HepG2 (cell line): ENCODE data around the gene KCNA3. TPM values are rescaled to one million over a fixed set of nuclear protein-coding genes. Genes with fewer than 3 reads are reported as not detected.

Experiments used
- ATAC-seq: fragments of 200-7000 bp; cut with Tn5 transposase; 3 replicates; pipeline ENCODE4 v1.9.1; 2020; ENCODE audit warnings: mild to moderate bottlenecking, moderate library complexity
- BruUV-seq: library from RNA; stranded (reverse); fragments of 400-500 nt; replicated peaks from 2 replicates; lab custom pipeline; 2021; lab: Mats Ljungman, UMichigan
- CTCF ChIA-PET: fragments of 300-600 bp; formaldehyde crosslinking; extraction: SDS; loops from one replicate; lab custom pipeline; 2021; ENCODE audit warnings: low total read pairs, inconsistent platforms, low intra/inter-chr PET ratio; lab: Yijun Ruan, JAX
- POLR2A ChIA-PET: fragments of 350-600 bp; sonication (Branson Sonifier 250); formaldehyde crosslinking; loops from one replicate; lab custom pipeline; 2020; ENCODE audit warnings: antibody characterized with exemption, inconsistent platforms; lab: Yijun Ruan, JAX
- DNase-seq: peaks from one replicate; pipeline ENCODE4 v3.0.0-alpha.2; 2015; ENCODE audit warnings: low spot score
- FAIRE-seq: peaks from 3 replicates; lab custom pipeline; 2011; peaks lifted over from hg19 to GRCh38; lab: Jason Lieb, UNC
- H2AFZ ChIP-seq: one replicate; pipeline ENCODE4 v1.6.1; 2011; ENCODE audit warnings: low read length, inconsistent platforms
- H3K27ac ChIP-seq: fragments of 300-600 bp; 3 replicates; pipeline ENCODE4 v1.8.0; 2011; ENCODE audit warnings: mixed run types, mild to moderate bottlenecking, mixed read lengths, low read length, inconsistent platforms; ENCODE audit not compliant: insufficient read depth; ENCODE audit errors: extremely low read length
- H3K27me3 ChIP-seq, 2 experiments: fragments of 200-600 bp in 1 of 2; 2 replicates in 1 of 2; 3 replicates in 1 of 2; pipeline versions ENCODE4 v1.6.0 to v1.8.0; 2011; ENCODE audit warnings: low read length in 2 of 2, mild to moderate bottlenecking in 2 of 2, moderate library complexity in 2 of 2, inconsistent platforms in 1 of 2; ENCODE audit not compliant: insufficient read depth in 2 of 2, control insufficient read depth in 1 of 2
- H3K36me3 ChIP-seq, 2 experiments: fragments of 200-600 bp in 1 of 2; replicated peaks in 1 of 2; 2 replicates in 1 of 2; 3 replicates in 1 of 2; pipeline versions ENCODE4 v1.5.1 to v1.8.0; 2011; ENCODE audit warnings: low read length in 2 of 2, inconsistent platforms in 1 of 2; ENCODE audit not compliant: insufficient read depth in 2 of 2, control insufficient read depth in 1 of 2
- H3K4me1 ChIP-seq: 2 replicates; pipeline ENCODE4 v1.5.1; 2012; ENCODE audit warnings: low read length, inconsistent platforms; ENCODE audit not compliant: insufficient read depth
- H3K4me2 ChIP-seq: 2 replicates; pipeline ENCODE4 v1.6.0; 2011; ENCODE audit warnings: low read depth, low read length, inconsistent platforms
- H3K4me3 ChIP-seq, 3 experiments: fragments of 200-600 bp in 1 of 3; sonication (generic), shearing (Covaris generic) in 1 of 3; replicated peaks in 1 of 3; 2 replicates each; pipeline ENCODE4 v1.5.1; 2011 to 2016; ENCODE audit warnings: low read length in 3 of 3, inconsistent platforms in 2 of 3, low read depth in 2 of 3, mild to moderate bottlenecking in 2 of 3, control low read depth in 1 of 3, mixed read lengths in 1 of 3; ENCODE audit not compliant: insufficient read depth in 1 of 3
- H3K79me2 ChIP-seq: one replicate; pipeline ENCODE4 v1.6.1; 2011; ENCODE audit warnings: low read length, inconsistent platforms; ENCODE audit not compliant: insufficient read depth
- H3K9ac ChIP-seq: 2 replicates; pipeline ENCODE4 v1.6.0; 2011; ENCODE audit warnings: mild to moderate bottlenecking, low read depth, low read length, inconsistent platforms; ENCODE audit not compliant: insufficient read depth
- H3K9me3 ChIP-seq: 2 replicates; pipeline ENCODE4 v1.5.1; 2012; ENCODE audit warnings: mild to moderate bottlenecking, low read length
- H4K20me1 ChIP-seq: 2 replicates; pipeline ENCODE4 v1.6.0; 2011; ENCODE audit warnings: inconsistent platforms, mild to moderate bottlenecking, low read length, moderate library complexity; ENCODE audit not compliant: insufficient read depth
- BORCS8-MEF2B ChIP-seq: sonication (generic); formaldehyde crosslinking; IDR thresholded peaks from 2 replicates; pipeline ENCODE4 v1.8.0; 2022; ENCODE audit warnings: mild to moderate bottlenecking, missing genetic modification reagents
- MYC ChIP-seq: sonication (generic); formaldehyde crosslinking; IDR thresholded peaks from 2 replicates; pipeline ENCODE4 v1.9.0; 2021; ENCODE audit warnings: missing genetic modification reagents, borderline replicate concordance
- TCF12 ChIP-seq, 2 experiments: fragments of 450-650 bp in 1 of 2; sonication (generic) in 1 of 2; formaldehyde crosslinking in 1 of 2; IDR thresholded peaks; 2 replicates each; pipeline versions ENCODE4 v1.6.1 to v1.8.0; 2017 to 2022; ENCODE audit warnings: antibody characterized with exemption in 1 of 2, mild to moderate bottlenecking in 1 of 2, missing genetic modification reagents in 1 of 2, moderate library complexity in 1 of 2
- ZNF878 ChIP-seq: sonication (generic); formaldehyde crosslinking; IDR thresholded peaks from 2 replicates; pipeline ENCODE4 v1.8.1; 2023; ENCODE audit warnings: mild to moderate bottlenecking, missing genetic modification reagents, moderate library complexity
- WGBS: methylation state at CpG from one replicate; pipeline ENCODE4 v1.1.6; 2017; ENCODE audit warnings: low lambda C conversion rate; 5-methylcytosine and 5-hydroxymethylcytosine counted together
- in situ Hi-C: cut with HindIII; loops from 2 replicates; pipeline ENCODE4 v1.10.0; 2017; ENCODE audit warnings: low pct_unique_long_range_greater_than_20kb; ENCODE audit not compliant: extremely low pct_ligation_motif_present
- intact Hi-C: fragments of 100-400 bp; cut with micrococcal nuclease; formaldehyde crosslinking; loops from one replicate; pipeline ENCODE4 v1.10.0; 2022; ENCODE audit not compliant: unreplicated experiment
- polyA plus RNA-seq, 8 experiments: library from polyadenylated mRNA; depleted of rRNA in 3 of 8; stranded (reverse) in 7 of 8; unstranded in 1 of 8; fragments of >200 nt; fragmentation: Illumina TruSeq in 4 of 8; extraction: Trizol in 4 of 8; gene quantifications; 2 replicates each; pipeline versions ENCODE4 v1.2.1 to v1.2.3, GENCODE V29; 2011 to 2016; ENCODE audit warnings: low read depth in 4 of 8, missing spikeins in 1 of 8, mixed read lengths in 1 of 8; ENCODE audit not compliant: insufficient read depth in 1 of 8
- total RNA-seq, 5 experiments: library from RNA; depleted of rRNA; stranded (reverse); fragments of >200 nt; fragmentation: Illumina TruSeq; extraction: Trizol; gene quantifications; 2 replicates each; pipeline ENCODE4 v1.2.3, GENCODE V29; 2016; ENCODE audit warnings: low read depth in 1 of 5
- TF ChIP-seq, protein P1 (sequence below): sonication (generic); formaldehyde crosslinking; IDR thresholded peaks from 2 replicates; pipeline ENCODE4 v1.4.0; 2020; ENCODE audit warnings: missing genetic modification reagents
- TF ChIP-seq, protein P2 (sequence below): sonication (generic); formaldehyde crosslinking; IDR thresholded peaks from 2 replicates; pipeline ENCODE4 v1.5.0; 2020; ENCODE audit warnings: mild to moderate bottlenecking, missing genetic modification reagents

Gene KCNA3
- total and polyA plus RNA-seq, 2 of the 13 experiments (the other 11 are each of a cell fraction or from before 2014, with no cell fraction given) = not detected

DNA sequence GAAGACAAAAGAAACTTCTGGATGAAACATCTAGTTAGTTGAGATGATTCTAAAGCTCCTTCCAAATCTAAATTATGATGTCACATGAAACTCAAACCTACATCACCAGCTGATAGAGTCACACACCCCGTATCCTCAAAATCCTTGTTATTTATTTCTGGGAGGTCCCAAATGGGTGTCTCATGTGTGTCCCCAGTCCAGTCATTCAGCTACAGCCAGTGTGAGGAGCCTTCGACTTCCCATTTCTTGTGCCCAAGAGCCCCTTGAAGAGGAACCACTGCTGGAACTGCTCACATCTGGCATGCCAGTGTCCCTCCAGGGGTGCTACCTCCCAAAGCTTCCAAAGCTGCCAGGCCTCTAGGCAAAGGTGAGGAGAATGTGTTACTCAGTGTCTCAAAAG, 32.5 kb upstream of the KCNA3 start:
- Histone ChIP-seq H3K36me3 (no peaks in the 10 kb centered on the region), H2AFZ (no peak overlapping the region), H3K4me2 (no peak overlapping the region), H3K9ac (no peak overlapping the region), H4K20me1 (no peaks in the 10 kb centered on the region), H3K4me1 (no peaks in the 10 kb centered on the region), H3K27ac (no peak overlapping the region), H3K27me3 (no peaks in the 10 kb centered on the region; a peak in 2 of 5 replicates), H3K79me2 (no peaks in the 10 kb centered on the region), H3K9me3 (no peaks in the 10 kb centered on the region), H3K4me3 (no peak overlapping the region)
- CTCF ChIA-PET = no interaction called here
- TF ChIP-seq BORCS8-MEF2B = no peak
- TF ChIP-seq, protein P1, sequence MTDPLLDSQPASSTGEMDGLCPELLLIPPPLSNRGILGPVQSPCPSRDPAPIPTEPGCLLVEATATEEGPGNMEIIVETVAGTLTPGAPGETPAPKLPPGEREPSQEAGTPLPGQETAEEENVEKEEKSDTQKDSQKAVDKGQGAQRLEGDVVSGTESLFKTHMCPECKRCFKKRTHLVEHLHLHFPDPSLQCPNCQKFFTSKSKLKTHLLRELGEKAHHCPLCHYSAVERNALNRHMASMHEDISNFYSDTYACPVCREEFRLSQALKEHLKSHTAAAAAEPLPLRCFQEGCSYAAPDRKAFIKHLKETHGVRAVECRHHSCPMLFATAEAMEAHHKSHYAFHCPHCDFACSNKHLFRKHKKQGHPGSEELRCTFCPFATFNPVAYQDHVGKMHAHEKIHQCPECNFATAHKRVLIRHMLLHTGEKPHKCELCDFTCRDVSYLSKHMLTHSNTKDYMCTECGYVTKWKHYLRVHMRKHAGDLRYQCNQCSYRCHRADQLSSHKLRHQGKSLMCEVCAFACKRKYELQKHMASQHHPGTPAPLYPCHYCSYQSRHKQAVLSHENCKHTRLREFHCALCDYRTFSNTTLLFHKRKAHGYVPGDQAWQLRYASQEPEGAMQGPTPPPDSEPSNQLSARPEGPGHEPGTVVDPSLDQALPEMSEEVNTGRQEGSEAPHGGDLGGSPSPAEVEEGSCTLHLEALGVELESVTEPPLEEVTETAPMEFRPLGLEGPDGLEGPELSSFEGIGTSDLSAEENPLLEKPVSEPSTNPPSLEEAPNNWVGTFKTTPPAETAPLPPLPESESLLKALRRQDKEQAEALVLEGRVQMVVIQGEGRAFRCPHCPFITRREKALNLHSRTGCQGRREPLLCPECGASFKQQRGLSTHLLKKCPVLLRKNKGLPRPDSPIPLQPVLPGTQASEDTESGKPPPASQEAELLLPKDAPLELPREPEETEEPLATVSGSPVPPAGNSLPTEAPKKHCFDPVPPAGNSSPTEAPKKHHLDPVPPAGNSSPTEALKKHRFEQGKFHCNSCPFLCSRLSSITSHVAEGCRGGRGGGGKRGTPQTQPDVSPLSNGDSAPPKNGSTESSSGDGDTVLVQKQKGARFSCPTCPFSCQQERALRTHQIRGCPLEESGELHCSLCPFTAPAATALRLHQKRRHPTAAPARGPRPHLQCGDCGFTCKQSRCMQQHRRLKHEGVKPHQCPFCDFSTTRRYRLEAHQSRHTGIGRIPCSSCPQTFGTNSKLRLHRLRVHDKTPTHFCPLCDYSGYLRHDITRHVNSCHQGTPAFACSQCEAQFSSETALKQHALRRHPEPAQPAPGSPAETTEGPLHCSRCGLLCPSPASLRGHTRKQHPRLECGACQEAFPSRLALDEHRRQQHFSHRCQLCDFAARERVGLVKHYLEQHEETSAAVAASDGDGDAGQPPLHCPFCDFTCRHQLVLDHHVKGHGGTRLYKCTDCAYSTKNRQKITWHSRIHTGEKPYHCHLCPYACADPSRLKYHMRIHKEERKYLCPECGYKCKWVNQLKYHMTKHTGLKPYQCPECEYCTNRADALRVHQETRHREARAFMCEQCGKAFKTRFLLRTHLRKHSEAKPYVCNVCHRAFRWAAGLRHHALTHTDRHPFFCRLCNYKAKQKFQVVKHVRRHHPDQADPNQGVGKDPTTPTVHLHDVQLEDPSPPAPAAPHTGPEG (CRISPR knock-in tag) = no peak
- no peak for TF ChIP-seq ZNF878
- TF ChIP-seq TCF12 (IDR thresholded peaks at IDR 0.05) = no peak
- no peak for TF ChIP-seq TCF12 (CRISPR knock-in tag; IDR thresholded peaks at IDR 0.05)
- no peak for TF ChIP-seq MYC
- TF ChIP-seq, protein P2, sequence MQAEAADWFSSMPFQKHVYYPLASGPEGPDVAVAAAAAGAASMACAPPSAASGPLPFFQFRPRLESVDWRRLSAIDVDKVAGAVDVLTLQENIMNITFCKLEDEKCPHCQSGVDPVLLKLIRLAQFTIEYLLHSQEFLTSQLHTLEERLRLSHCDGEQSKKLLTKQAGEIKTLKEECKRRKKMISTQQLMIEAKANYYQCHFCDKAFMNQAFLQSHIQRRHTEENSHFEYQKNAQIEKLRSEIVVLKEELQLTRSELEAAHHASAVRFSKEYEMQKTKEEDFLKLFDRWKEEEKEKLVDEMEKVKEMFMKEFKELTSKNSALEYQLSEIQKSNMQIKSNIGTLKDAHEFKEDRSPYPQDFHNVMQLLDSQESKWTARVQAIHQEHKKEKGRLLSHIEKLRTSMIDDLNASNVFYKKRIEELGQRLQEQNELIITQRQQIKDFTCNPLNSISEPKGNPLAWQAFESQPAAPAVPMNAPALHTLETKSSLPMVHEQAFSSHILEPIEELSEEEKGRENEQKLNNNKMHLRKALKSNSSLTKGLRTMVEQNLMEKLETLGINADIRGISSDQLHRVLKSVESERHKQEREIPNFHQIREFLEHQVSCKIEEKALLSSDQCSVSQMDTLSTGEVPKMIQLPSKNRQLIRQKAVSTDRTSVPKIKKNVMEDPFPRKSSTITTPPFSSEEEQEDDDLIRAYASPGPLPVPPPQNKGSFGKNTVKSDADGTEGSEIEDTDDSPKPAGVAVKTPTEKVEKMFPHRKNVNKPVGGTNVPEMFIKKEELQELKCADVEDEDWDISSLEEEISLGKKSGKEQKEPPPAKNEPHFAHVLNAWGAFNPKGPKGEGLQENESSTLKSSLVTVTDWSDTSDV (CRISPR knock-in tag) = no peak
- intact Hi-C loops = no loop called here
- BruUV-seq = no TSS peak
- WGBS = 3% methylated on average over 2 of the region's 2 CpGs
- no peak for DNase-seq
- FAIRE-seq = no peak
- in situ Hi-C loops = no loop called here
- POLR2A ChIA-PET = no interaction called here
- ATAC-seq = no peak
